Right cardiac atrium (tissue), 5 donors: Measurements from ENCODE around the gene ZNF750. TPM values are rescaled to one million over a fixed set of nuclear protein-coding genes. Genes with fewer than 3 reads are reported as not detected.

Experiments used
- ATAC-seq, 2 donors: fragments of 200-7000 bp; cut with Tn5 transposase; one replicate each; pipeline versions ENCODE4 v1.8.0 to v1.9.1; 2020; ENCODE audit warnings: moderate library complexity in 2 of 2, mild to moderate bottlenecking in 1 of 2
- DNase-seq, 3 donors: peaks; one replicate each; pipeline ENCODE4 v3.0.0-alpha.2; 2020
- H3K27ac ChIP-seq: one replicate; pipeline ENCODE4 v1.5.1; 2013; ENCODE audit warnings: mild to moderate bottlenecking, low read length, control low read depth, moderate library complexity
- H3K27me3 ChIP-seq: one replicate; pipeline ENCODE4 v1.6.1; 2013; ENCODE audit not compliant: control insufficient read depth, insufficient read depth
- H3K4me1 ChIP-seq: one replicate; pipeline ENCODE4 v1.6.1; 2013; ENCODE audit warnings: low read length; ENCODE audit not compliant: control insufficient read depth, insufficient read depth
- H3K4me3 ChIP-seq: one replicate; pipeline ENCODE4 v1.5.1; 2013; ENCODE audit warnings: low read length, control low read depth
- H3K9me3 ChIP-seq: one replicate; pipeline ENCODE4 v1.6.1; 2013; ENCODE audit warnings: low read length; ENCODE audit not compliant: control insufficient read depth
- WGBS: extraction: QIAGEN DNeasy Blood & Tissue Kit; methylation state at CpG from one replicate; pipeline ENCODE4 v1.1.7; 2013; 5-methylcytosine and 5-hydroxymethylcytosine counted together
- intact Hi-C, 4 donors: fragments of 100-400 bp; cut with DNase I; formaldehyde crosslinking; loops; one replicate each; pipeline versions ENCODE4 v1.11.0 to v1.14.0; 2022 to 2023
- polyA plus RNA-seq: library from polyadenylated mRNA; stranded (reverse); fragments of 200-250 nt; gene quantifications from one replicate; pipeline ENCODE4 v1.2.3, GENCODE V29; 2013
- total RNA-seq, 4 donors: library from RNA; stranded (reverse); fragmentation: NEBNext Ultra II Directional; extraction: Animal tissue kit (Norgen Biotek cat#: 25700); gene quantifications; one replicate each; pipeline ENCODE4 v1.2.1, GENCODE V29; 2021
- donor health status: healthy with polysubstance abuse.
- donor health status: DM: no; HTN: yes; CAD: no.
- donor health status: DM: no; HTN: no; CAD: no.
- donor health status: DM: no; HTN: yes; CAD: no; lungs with severe emphysema.
- donor health status: DM: yes; HTN: yes; CAD: no.

The ZNF750 gene
- total and polyA plus RNA-seq, 5 donors, result 0.07 TPM; not detected in 4

- Histone ChIP-seq H3K4me3 (no peak overlapping the region), H3K4me1 (no peaks in the 10 kb centered on the region), H3K9me3 (no peaks in the 10 kb centered on the region), H3K27me3 (no peaks in the 10 kb centered on the region), H3K27ac (no peak overlapping the region)
- 77% methylated on average over 41 of the region's 41 CpGs for WGBS
- intact Hi-C loops, result no loop called here
- no peak for ATAC-seq
- DNase-seq, result peak in 2 of 3 donors; percentile 48 to 51
Observed at GRCh38 chr17:82871776-82872561, 32.1 kb upstream of the ZNF750 start.

- Histone ChIP-seq H3K27me3 (no peaks in the 10 kb centered on the region), H3K4me1 (no peaks in the 10 kb centered on the region), H3K27ac (peak overlapping the region; percentile 28), H3K4me3 (no peak overlapping the region), H3K9me3 (no peaks in the 10 kb centered on the region)
- DNase-seq (peak in 2 of 3 donors; percentile 38 to 58), ATAC-seq (no peak)
- WGBS, result 79% methylated on average over 31 of the region's 31 CpGs
- intact Hi-C loops, result no loop called here
Observed at GRCh38 chr17:82871056-82871775, 31.4 kb upstream of the ZNF750 start.

- intact Hi-C loops, result no loop called here
- no peaks in the 10 kb centered on the region for H3K4me1 ChIP-seq
- peak overlapping the region; percentile 0 for H3K27ac ChIP-seq
- ATAC-seq, result no peak
- peak in 1 of 3 donors; percentile 20 for DNase-seq
- H3K27me3 ChIP-seq, result no peaks in the 10 kb centered on the region
- H3K9me3 ChIP-seq, result no peaks in the 10 kb centered on the region
- WGBS, result 93% methylated on average over 14 of the region's 14 CpGs
- H3K4me3 ChIP-seq, result no peak overlapping the region
Observed at GRCh38 chr17:82870541-82870940, 30.7 kb upstream of the ZNF750 start.

- Histone ChIP-seq H3K27ac (no peak overlapping the region), H3K4me1 (no peaks in the 10 kb centered on the region)
Observed at GRCh38 chr17:82870091-82870491, 30.3 kb upstream of the ZNF750 start.

GRCh38 chr17:82869536-82869935, 29.7 kb upstream of the ZNF750 start:
- intact Hi-C loops, result no loop called here
- Histone ChIP-seq H3K27me3 (no peaks in the 10 kb centered on the region), H3K4me3 (no peak overlapping the region), H3K4me1 (no peaks in the 10 kb centered on the region), H3K27ac (no peak overlapping the region), H3K9me3 (no peaks in the 10 kb centered on the region)
- peak in 1 of 3 donors; percentile 17 for DNase-seq
- no peak for ATAC-seq
- WGBS, result 88% methylated on average over 11 of the region's 11 CpGs

More at GRCh38 chr17:82870091-82870491, 30.3 kb upstream of the ZNF750 start:
- H3K4me3 ChIP-seq, result no peak overlapping the region
- no peaks in the 10 kb centered on the region for H3K27me3 ChIP-seq
- H3K9me3 ChIP-seq, result no peaks in the 10 kb centered on the region
- 91% methylated on average over 35 of the region's 35 CpGs for WGBS
- ATAC-seq (no peak), DNase-seq (peak in 2 of 3 donors; percentile 16 to 55)
- intact Hi-C loops, result no loop called here

GRCh38 chr17:82868715-82869131, 28.9 kb upstream of the ZNF750 start:
- Histone ChIP-seq H3K9me3 (no peaks in the 10 kb centered on the region), H3K27me3 (no peaks in the 10 kb centered on the region), H3K4me1 (no peaks in the 10 kb centered on the region), H3K27ac (no peak overlapping the region), H3K4me3 (no peak overlapping the region)
- DNase-seq (no peak), ATAC-seq (no peak)
- 90% methylated on average over 21 of the region's 21 CpGs for WGBS
- intact Hi-C loops, result no loop called here

- H3K27ac ChIP-seq, result no peak overlapping the region
- H3K27me3 ChIP-seq, result no peaks in the 10 kb centered on the region
- H3K9me3 ChIP-seq, result no peaks in the 10 kb centered on the region
- ATAC-seq, result no peak
- intact Hi-C loops, result no loop called here
- DNase-seq, result peak in 1 of 3 donors; percentile 50
- H3K4me1 ChIP-seq, result no peaks in the 10 kb centered on the region
- H3K4me3 ChIP-seq, result no peak overlapping the region
- WGBS, result 96% methylated on average over 18 of the region's 18 CpGs
Observed at GRCh38 chr17:82867763-82868325, 28.0 kb upstream of the ZNF750 start.

- ATAC-seq (peak; percentile 12 to 68), DNase-seq (peak in 2 of 3 donors; percentile 54 to 73)
- 52% methylated on average over 11 of the region's 11 CpGs for WGBS
- intact Hi-C loops, result no loop called here
- Histone ChIP-seq H3K27me3 (no peaks in the 10 kb centered on the region), H3K9me3 (no peaks in the 10 kb centered on the region), H3K4me1 (no peaks in the 10 kb centered on the region), H3K4me3 (no peak overlapping the region), H3K27ac (no peak overlapping the region)
Observed at GRCh38 chr17:82866590-82867191, 26.9 kb upstream of the ZNF750 start.

- intact Hi-C loops, result no loop called here
- no peak for ATAC-seq
- Histone ChIP-seq H3K27ac (no peak overlapping the region), H3K4me1 (no peaks in the 10 kb centered on the region), H3K27me3 (no peaks in the 10 kb centered on the region), H3K9me3 (no peaks in the 10 kb centered on the region), H3K4me3 (no peak overlapping the region)
- 78% methylated on average over 9 of the region's 9 CpGs for WGBS
- peak in 1 of 3 donors; percentile 16 for DNase-seq
Observed at GRCh38 chr17:82865774-82866395, 26.1 kb upstream of the ZNF750 start.

- 80% methylated on average over 23 of the region's 23 CpGs for WGBS
Observed at GRCh38 chr17:82865274-82865673, 25.5 kb upstream of the ZNF750 start.

More at GRCh38 chr17:82865274-82865673, 25.5 kb upstream of the ZNF750 start:
- peak in 1 of 3 donors; percentile 17 for DNase-seq
- ATAC-seq, result no peak
- intact Hi-C loops, result no loop called here
- Histone ChIP-seq H3K4me1 (no peaks in the 10 kb centered on the region), H3K9me3 (no peaks in the 10 kb centered on the region), H3K27ac (no peak overlapping the region), H3K27me3 (no peaks in the 10 kb centered on the region), H3K4me3 (no peak overlapping the region)
